A549 (cell line): ENCODE results near the gene C9orf78. TPM values are rescaled to one million over a fixed set of nuclear protein-coding genes. Genes with fewer than 3 reads are reported as not detected.

Experiments used
- ATAC-seq, 2 experiments: fragments of 200-7000 bp in 1 of 2; fragments of >200 bp in 1 of 2; cut with Nextera tagmentation in 1 of 2; cut with Tn5 transposase in 1 of 2; 3 replicates each; pipeline versions ENCODE4 v1.8.0 to v1.9.1; 2018 to 2020; ENCODE audit warnings: mild to moderate bottlenecking in 1 of 2, moderate library complexity in 1 of 2
- CTCF ChIA-PET: fragments of 300-600 bp; sonication (Branson Sonifier 250); formaldehyde crosslinking; extraction: SDS; loops from one replicate; lab custom pipeline; 2021; ENCODE audit warnings: antibody characterized with exemption, inconsistent platforms; lab: Yijun Ruan, JAX
- POLR2A ChIA-PET: fragments of 350-600 bp; formaldehyde crosslinking; extraction: SDS; loops from one replicate; lab custom pipeline; 2021; ENCODE audit warnings: antibody characterized with exemption, inconsistent platforms; lab: Yijun Ruan, JAX
- DNase-seq, 2 experiments: peaks; one replicate each; pipeline versions ENCODE4 v3.0.0 to v3.0.0-alpha.2; 2011 to 2016; ENCODE audit warnings: low read depth in 1 of 2, low spot score in 1 of 2
- FAIRE-seq: peaks from 2 replicates; lab custom pipeline; 2011; peaks lifted over from hg19 to GRCh38; lab: Jason Lieb, UNC
- H3K27ac ChIP-seq, 2 experiments: fragments of >200 bp; sonication (Bioruptor Twin); formaldehyde crosslinking; 3 replicates each; pipeline ENCODE4 v1.5.1; 2016 to 2017
- H3K4me1 ChIP-seq: fragments of >200 bp; sonication (Bioruptor Twin); formaldehyde crosslinking; 3 replicates; pipeline ENCODE4 v1.6.1; 2016
- H3K4me2 ChIP-seq: fragments of >200 bp; sonication (Bioruptor Twin); formaldehyde crosslinking; 3 replicates; pipeline ENCODE4 v1.6.1; 2016
- H3K4me3 ChIP-seq: fragments of >200 bp; sonication (Bioruptor Twin); formaldehyde crosslinking; 3 replicates; pipeline ENCODE4 v1.5.1; 2016
- H3K9me3 ChIP-seq: fragments of >200 bp; sonication (Bioruptor Twin); formaldehyde crosslinking; 3 replicates; pipeline ENCODE4 v1.6.1; 2016
- BHLHE40 ChIP-seq: IDR thresholded peaks from 2 replicates; pipeline ENCODE4 v1.6.1; 2012; ENCODE audit warnings: low read depth, low read length, inconsistent platforms
- CBX2 ChIP-seq: fragments of 200-600 bp; sonication (generic); IDR thresholded peaks from 2 replicates; pipeline ENCODE4 v1.6.1; 2016; ENCODE audit warnings: low read depth, mild to moderate bottlenecking, borderline replicate concordance
- CEBPB ChIP-seq, 2 experiments: fragments of >200 bp in 1 of 2; sonication (Bioruptor Twin) in 1 of 2; formaldehyde crosslinking in 1 of 2; IDR thresholded peaks; 2 replicates each; pipeline ENCODE4 v1.6.1; 2012 to 2016
- ELK1 ChIP-seq: fragments of 150-350 bp; IDR thresholded peaks from 2 replicates; pipeline ENCODE4 v1.6.1; 2014; ENCODE audit warnings: low read depth, mild to moderate bottlenecking, low read length
- EP300 ChIP-seq, 2 experiments: fragments of >200 bp; sonication (Bioruptor Twin); formaldehyde crosslinking; IDR thresholded peaks; 2 replicates in 1 of 2; 3 replicates in 1 of 2; pipeline ENCODE4 v1.6.1; 2016 to 2017
- FOXS1 ChIP-seq: fragments of 250-450 bp; sonication (Bioruptor Pico); IDR thresholded peaks from 2 replicates; pipeline ENCODE4 v1.5.0; 2020; ENCODE audit warnings: mild to moderate bottlenecking, moderate library complexity
- GATA3 ChIP-seq: IDR thresholded peaks from 2 replicates; pipeline ENCODE4 v1.6.1; 2012; ENCODE audit warnings: borderline replicate concordance
- HDAC2 ChIP-seq: fragments of 200-600 bp; sonication (generic); IDR thresholded peaks from 2 replicates; pipeline ENCODE4 v1.6.1; 2016
- HES2 ChIP-seq: fragments of >200 bp; sonication (Bioruptor Twin); formaldehyde crosslinking; IDR thresholded peaks from 2 replicates; pipeline ENCODE4 v1.6.1; 2016
- HEYL ChIP-seq: fragments of 250-450 bp; sonication (Bioruptor Pico); IDR thresholded peaks from 2 replicates; pipeline ENCODE4 v1.8.0; 2021; ENCODE audit warnings: mild to moderate bottlenecking, moderate library complexity
- HOXB13 ChIP-seq: fragments of 250-450 bp; sonication (Bioruptor Pico); IDR thresholded peaks from 2 replicates; pipeline ENCODE4 v1.5.0; 2020; ENCODE audit warnings: low read depth, mild to moderate bottlenecking, moderate library complexity
- JUN ChIP-seq, 2 experiments: fragments of >200 bp; sonication (Bioruptor Twin); formaldehyde crosslinking; IDR thresholded peaks; 2 replicates in 1 of 2; 3 replicates in 1 of 2; pipeline ENCODE4 v1.6.1; 2016 to 2017
- JUNB ChIP-seq: fragments of >200 bp; sonication (Bioruptor Twin); formaldehyde crosslinking; IDR thresholded peaks from 2 replicates; pipeline ENCODE4 v1.6.1; 2016
- MAFK ChIP-seq: fragments of 450-650 bp; IDR thresholded peaks from 2 replicates; pipeline ENCODE4 v1.6.1; 2014; ENCODE audit not compliant: partially characterized antibody
- MAX ChIP-seq: IDR thresholded peaks from 2 replicates; pipeline ENCODE4 v1.6.1; 2012
- REST ChIP-seq: fragments of 200-600 bp; sonication (generic); IDR thresholded peaks from 2 replicates; pipeline ENCODE4 v1.6.1; 2016; ENCODE audit warnings: antibody characterized with exemption, mild to moderate bottlenecking, moderate library complexity
- RFX5 ChIP-seq: fragments of 450-650 bp; IDR thresholded peaks from 2 replicates; pipeline ENCODE4 v1.7.1; 2014; ENCODE audit warnings: antibody characterized with exemption, mild to moderate bottlenecking, moderate library complexity
- SMC3 ChIP-seq: fragments of >200 bp; sonication (Bioruptor Twin); formaldehyde crosslinking; IDR thresholded peaks from 3 replicates; pipeline ENCODE4 v1.6.1; 2018; ENCODE audit warnings: inconsistent platforms
- TP53 ChIP-seq: fragments of 250-450 bp; sonication (Bioruptor Pico); IDR thresholded peaks from 2 replicates; pipeline ENCODE4 v1.5.0; 2021; ENCODE audit warnings: mild to moderate bottlenecking, moderate library complexity
- ZFP36 ChIP-seq: fragments of 450-650 bp; IDR thresholded peaks from 2 replicates; pipeline ENCODE4 v1.6.1; 2014; ENCODE audit warnings: borderline replicate concordance; ENCODE audit not compliant: partially characterized antibody
- ZSCAN20 ChIP-seq: fragments of 250-450 bp; sonication (Bioruptor Pico); IDR thresholded peaks from 2 replicates; pipeline ENCODE4 v1.8.0; 2022; ENCODE audit warnings: mild to moderate bottlenecking, moderate library complexity
- WGBS: methylation state at CpG from one replicate; pipeline ENCODE4 v1.1.6; 2017; ENCODE audit errors: missing lambda C conversion rate; 5-methylcytosine and 5-hydroxymethylcytosine counted together
- polyA plus RNA-seq, 4 experiments: library from polyadenylated mRNA; depleted of rRNA in 3 of 4; stranded (reverse); fragments of >200 nt; fragmentation: RNase III in 1 of 4; extraction: RNeasy Plus Mini Kit Qiagen cat#74134 plus additional on column Dnase treatment in 1 of 4; gene quantifications; 2 replicates in 3 of 4; 3 replicates in 1 of 4; pipeline ENCODE4 v1.2.3, GENCODE V29; 2011 to 2017

C9orf78 gene
- polyA plus RNA-seq, 2 of the 4 experiments (the other 2 are of a cell fraction): 91.4 to 131 TPM

- ChIA-PET POLR2A (no interaction called here), CTCF (interaction anchor here (1.2 to 1.5 kb wide), 3 partner anchors 18 to 292 kb away, joined by 3 to 4 read pairs (median 3); no protein-coding TSS in a partner anchor)
- no peak overlapping the region for H3K27ac ChIP-seq
- DNase-seq: no peak
- H3K4me3 ChIP-seq: no peak overlapping the region
- WGBS: 94% methylated on average over 17 of the region's 17 CpGs
- FAIRE-seq: no peak
- no peak overlapping the region for H3K4me2 ChIP-seq
- no peak for ATAC-seq
- peaks cover 18% of the 10 kb centered on the region for H3K4me1 ChIP-seq
- no peak for TF ChIP-seq REST
- no peak for TF ChIP-seq CBX2
- no peak for TF ChIP-seq ZFP36
- TF ChIP-seq FOXS1 (CRISPR knock-in tag): no peak
- no peak for TF ChIP-seq GATA3
- TF ChIP-seq HDAC2: no peak
- no peak for TF ChIP-seq MAFK
- TF ChIP-seq JUNB: no peak
- no peak for TF ChIP-seq MAX
- TF ChIP-seq RFX5: no peak
- no peak for TF ChIP-seq JUN (IDR thresholded peaks at IDR 0.05)
- no peak for TF ChIP-seq SMC3
- TF ChIP-seq CEBPB (IDR thresholded peaks at IDR 0.05): no peak
- TF ChIP-seq BHLHE40: no peak
- TF ChIP-seq HEYL (CRISPR knock-in tag): no peak
- no peak for TF ChIP-seq EP300 (IDR thresholded peaks at IDR 0.05)
- no peak for TF ChIP-seq TP53
- TF ChIP-seq HOXB13 (CRISPR knock-in tag): no peak
- no peaks in the 10 kb centered on the region for H3K9me3 ChIP-seq
Measured at GRCh38 chr9:129814432-129815223, 20.4 kb downstream of the C9orf78 start.

- no peak for DNase-seq
- Histone ChIP-seq H3K27ac (no peak overlapping the region), H3K9me3 (no peaks in the 10 kb centered on the region), H3K4me1 (peaks cover 18% of the 10 kb centered on the region), H3K4me3 (no peak overlapping the region), H3K4me2 (no peak overlapping the region)
- FAIRE-seq: no peak
- POLR2A ChIA-PET: no interaction called here
- TF ChIP-seq HES2 (no peak), ZSCAN20 (CRISPR knock-in tag) (no peak), ELK1 (no peak)
- WGBS: 85% methylated on average over 9 of the region's 9 CpGs
- CTCF ChIA-PET: interaction anchor here (0.6 to 1.5 kb wide), 4 partner anchors 19 to 285 kb away, joined by 3 to 6 read pairs (median 4); no protein-coding TSS in a partner anchor
- ATAC-seq: no peak
Measured at GRCh38 chr9:129813661-129814060, 21.4 kb downstream of the C9orf78 start.
